Mesothelial cell of epicardium (in vitro differentiated cells): Measurements from ENCODE around the gene PPP1R16B. TPM values are rescaled to one million over a fixed set of nuclear protein-coding genes. Genes with fewer than 3 reads are reported as not detected.
"Not testable (repeated sequence)": the region's sequence is repeated elsewhere in the genome, so short reads cannot be mapped to it uniquely, and the experiment has no call there.

Source experiments
- DNase-seq, 2 experiments: peaks; one replicate each; pipeline ENCODE4 v3.0.0; 2021; ENCODE audit warnings: low spot score in 2 of 2; ENCODE audit not compliant: unreplicated experiment in 2 of 2
- H3K27ac Mint-ChIP-seq: 2 replicates; pipeline ENCODE4 v1.8.0; 2021; ENCODE audit warnings: mixed read lengths
- H3K27me3 Mint-ChIP-seq: 2 replicates; pipeline ENCODE4 v1.8.0; 2021; ENCODE audit warnings: low read depth, mixed read lengths
- H3K36me3 Mint-ChIP-seq: 2 replicates; pipeline ENCODE4 v1.8.0; 2021; ENCODE audit warnings: mixed read lengths
- H3K4me1 Mint-ChIP-seq: 2 replicates; pipeline ENCODE4 v1.8.0; 2021; ENCODE audit warnings: mixed read lengths
- H3K4me3 Mint-ChIP-seq: 2 replicates; pipeline ENCODE4 v1.8.0; 2021; ENCODE audit warnings: mild to moderate bottlenecking, moderate library complexity, mixed read lengths
- H3K9me3 Mint-ChIP-seq: 2 replicates; pipeline ENCODE4 v1.8.0; 2021; ENCODE audit warnings: mixed read lengths
- total RNA-seq: library from RNA; stranded (reverse); gene quantifications from 3 replicates; pipeline ENCODE4 v1.2.1, GENCODE V29; 2021
- TF ChIP-seq, protein P1 (sequence below): fragments of 200-600 bp; sonication (generic); IDR thresholded peaks from one replicate; pipeline ENCODE4 v1.5.0; 2021; ENCODE audit warnings: antibody characterized with exemption; ENCODE audit not compliant: unreplicated experiment

PPP1R16B gene
- total RNA-seq, 1 donor from 2014 or later, result not detected

DNA sequence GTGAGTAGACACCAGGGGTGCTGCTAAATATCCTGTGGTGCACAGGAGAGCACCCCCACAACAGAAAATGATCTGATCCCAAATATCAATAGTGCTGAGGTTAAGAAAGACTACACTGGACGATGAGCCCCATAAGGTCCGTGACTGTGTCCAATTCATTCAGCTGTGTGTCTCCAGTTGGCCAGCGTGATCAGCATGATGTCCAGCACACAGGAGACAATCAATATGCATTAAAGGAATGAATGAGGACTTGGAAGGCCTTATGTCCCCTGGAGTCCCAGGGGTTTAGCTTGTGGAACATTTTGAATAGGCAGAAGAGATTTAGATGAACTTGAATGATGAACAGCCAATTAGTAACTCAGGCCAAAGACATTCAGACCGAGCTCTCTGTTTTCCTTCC, 6.3 kb downstream of the PPP1R16B start:
- H3K27me3 Mint-ChIP-seq, result peaks cover 88% of the 10 kb centered on the region
- DNase-seq, result no peak
- no peaks in the 10 kb centered on the region for H3K36me3 Mint-ChIP-seq
- H3K4me3 Mint-ChIP-seq, result no peak overlapping the region
- H3K27ac Mint-ChIP-seq, result no peak overlapping the region
- H3K4me1 Mint-ChIP-seq, result peaks cover 2% of the 10 kb centered on the region
- TF ChIP-seq, protein P1, sequence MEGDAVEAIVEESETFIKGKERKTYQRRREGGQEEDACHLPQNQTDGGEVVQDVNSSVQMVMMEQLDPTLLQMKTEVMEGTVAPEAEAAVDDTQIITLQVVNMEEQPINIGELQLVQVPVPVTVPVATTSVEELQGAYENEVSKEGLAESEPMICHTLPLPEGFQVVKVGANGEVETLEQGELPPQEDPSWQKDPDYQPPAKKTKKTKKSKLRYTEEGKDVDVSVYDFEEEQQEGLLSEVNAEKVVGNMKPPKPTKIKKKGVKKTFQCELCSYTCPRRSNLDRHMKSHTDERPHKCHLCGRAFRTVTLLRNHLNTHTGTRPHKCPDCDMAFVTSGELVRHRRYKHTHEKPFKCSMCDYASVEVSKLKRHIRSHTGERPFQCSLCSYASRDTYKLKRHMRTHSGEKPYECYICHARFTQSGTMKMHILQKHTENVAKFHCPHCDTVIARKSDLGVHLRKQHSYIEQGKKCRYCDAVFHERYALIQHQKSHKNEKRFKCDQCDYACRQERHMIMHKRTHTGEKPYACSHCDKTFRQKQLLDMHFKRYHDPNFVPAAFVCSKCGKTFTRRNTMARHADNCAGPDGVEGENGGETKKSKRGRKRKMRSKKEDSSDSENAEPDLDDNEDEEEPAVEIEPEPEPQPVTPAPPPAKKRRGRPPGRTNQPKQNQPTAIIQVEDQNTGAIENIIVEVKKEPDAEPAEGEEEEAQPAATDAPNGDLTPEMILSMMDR, result no peak
- H3K9me3 Mint-ChIP-seq, result no peaks in the 10 kb centered on the region

DNA sequence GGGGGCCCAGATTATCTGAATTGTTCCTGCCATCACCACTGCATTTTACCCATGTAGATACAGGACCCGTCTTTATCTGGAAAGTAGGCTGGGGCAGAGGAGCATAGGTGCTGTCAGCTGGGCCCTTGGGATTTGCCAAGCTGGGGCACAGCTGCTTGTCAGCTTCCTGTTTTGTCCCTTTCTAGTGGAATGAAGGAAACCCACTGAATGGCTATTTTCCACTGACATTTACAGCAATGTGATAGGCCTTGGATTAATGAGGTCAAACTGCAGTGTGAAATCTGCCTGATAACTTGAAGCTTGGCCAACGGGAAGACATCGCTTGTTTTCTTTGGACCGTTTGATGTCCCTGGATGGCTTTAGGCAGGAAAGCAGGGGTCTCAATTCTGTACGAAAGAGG, 6.7 kb downstream of the PPP1R16B start:
- TF ChIP-seq, protein P1, result no peak
- no peaks in the 10 kb centered on the region for H3K9me3 Mint-ChIP-seq
- H3K27ac Mint-ChIP-seq, result no peak overlapping the region
- H3K4me1 Mint-ChIP-seq, result no peaks in the 10 kb centered on the region
- no peaks in the 10 kb centered on the region for H3K36me3 Mint-ChIP-seq
- peaks cover 88% of the 10 kb centered on the region for H3K27me3 Mint-ChIP-seq
- H3K4me3 Mint-ChIP-seq, result no peak overlapping the region
- DNase-seq, result no peak

DNA sequence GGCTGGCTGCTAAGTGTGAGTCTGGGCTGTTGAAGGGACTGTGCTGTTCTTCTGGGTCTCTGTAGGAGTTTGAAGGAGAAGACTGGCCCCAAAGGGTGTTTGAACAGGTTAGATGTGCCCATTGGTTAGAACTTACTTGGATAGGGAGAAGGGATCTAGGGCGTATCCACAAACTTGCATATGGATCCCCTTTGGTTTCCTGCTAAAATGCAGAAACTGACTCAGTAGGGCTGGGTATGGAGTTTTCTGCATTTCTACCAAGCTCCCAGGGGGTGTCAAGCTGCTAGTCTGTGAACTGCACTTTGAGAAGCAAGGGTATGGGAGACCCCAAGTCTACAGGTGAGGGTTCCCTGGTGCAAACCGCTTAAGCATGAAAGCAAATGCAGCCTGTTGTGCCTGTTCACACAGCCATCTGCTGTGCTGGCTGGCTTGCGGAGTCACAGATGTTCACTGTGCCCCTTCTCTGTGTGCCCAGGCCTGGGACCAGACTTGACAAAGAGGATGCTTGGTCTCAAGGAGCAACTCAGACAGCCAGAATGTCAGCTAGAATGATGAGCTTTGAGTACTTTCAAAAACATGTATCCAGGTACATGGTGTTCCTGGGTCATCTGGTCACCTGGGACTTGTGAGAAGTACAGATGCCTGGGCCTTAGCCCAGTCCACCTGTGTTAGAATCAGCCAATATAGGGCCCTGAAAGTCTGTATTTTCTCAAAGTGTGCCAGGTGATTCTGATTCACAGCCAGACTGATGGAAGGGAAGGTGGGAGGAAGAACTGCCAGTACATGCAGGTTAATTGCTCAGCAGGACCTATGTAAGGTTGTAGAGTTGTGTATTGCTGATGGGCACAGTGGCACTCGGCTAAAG, 7.4 kb downstream of the PPP1R16B start:
- Mint-ChIP-seq H3K36me3 (no peaks in the 10 kb centered on the region), H3K9me3 (no peaks in the 10 kb centered on the region), H3K27me3 (peaks cover 84% of the 10 kb centered on the region), H3K4me3 (no peak overlapping the region), H3K4me1 (no peaks in the 10 kb centered on the region), H3K27ac (no peak overlapping the region)
- TF ChIP-seq, protein P1, result no peak
- no peak for DNase-seq

DNA sequence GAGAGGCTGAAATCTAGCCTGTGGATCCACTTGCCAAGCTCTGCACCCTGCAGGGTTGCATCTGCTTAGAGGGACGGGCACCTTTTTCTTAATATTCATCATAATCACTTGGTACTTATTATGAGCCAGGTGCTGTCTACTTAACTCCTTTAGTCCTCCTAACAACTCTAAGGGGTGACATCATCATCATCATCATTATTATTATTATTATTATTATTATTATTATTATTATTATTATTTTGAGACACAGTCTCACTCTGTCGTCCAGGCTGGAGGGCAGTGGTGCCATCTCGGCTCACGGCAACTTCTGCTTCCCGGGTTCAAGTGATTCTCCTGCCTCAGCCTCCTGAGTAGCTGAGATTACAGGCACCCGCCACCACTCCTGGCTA, 8.1 kb downstream of the PPP1R16B start:
- H3K4me1 Mint-ChIP-seq, DNase-seq, H3K4me3 Mint-ChIP-seq, H3K36me3 Mint-ChIP-seq, H3K27ac Mint-ChIP-seq, H3K9me3 Mint-ChIP-seq: not testable (repeated sequence)
- H3K27me3 Mint-ChIP-seq, result peaks cover 82% of the 10 kb centered on the region

DNA sequence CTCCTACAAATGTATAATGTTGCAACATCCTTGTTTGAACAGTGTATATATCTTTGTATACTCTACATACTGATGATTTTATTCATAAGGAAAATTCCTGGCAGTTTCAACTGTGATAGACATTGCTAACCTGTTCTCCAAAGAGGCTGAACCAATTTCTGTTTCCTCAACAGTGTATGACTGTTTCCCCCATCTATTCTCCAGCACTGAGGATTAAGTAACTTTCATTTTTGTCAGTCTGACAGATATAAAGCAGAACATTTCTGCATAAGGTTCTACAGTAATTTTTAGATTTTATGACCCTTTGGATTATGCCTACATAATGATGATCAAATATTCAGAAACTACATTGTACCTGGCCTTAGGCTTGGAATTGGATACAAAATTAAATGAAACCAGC, 9.9 kb downstream of the PPP1R16B start:
- Mint-ChIP-seq H3K9me3 (no peaks in the 10 kb centered on the region), H3K36me3 (no peaks in the 10 kb centered on the region)

More for the DNA sequence above, 9.9 kb downstream of the PPP1R16B start:
- DNase-seq, result no peak
- H3K4me1 Mint-ChIP-seq, result no peaks in the 10 kb centered on the region
- no peak overlapping the region for H3K4me3 Mint-ChIP-seq
- TF ChIP-seq, protein P1, result no peak
- H3K27ac Mint-ChIP-seq, result no peak overlapping the region
- peaks cover 69% of the 10 kb centered on the region for H3K27me3 Mint-ChIP-seq
